Measurements from ENCODE around the gene CFTR.
"Not testable (repeated sequence)": the region's sequence is repeated elsewhere in the genome, so short reads cannot be mapped to it uniquely, and the experiment has no call there.

DNA sequence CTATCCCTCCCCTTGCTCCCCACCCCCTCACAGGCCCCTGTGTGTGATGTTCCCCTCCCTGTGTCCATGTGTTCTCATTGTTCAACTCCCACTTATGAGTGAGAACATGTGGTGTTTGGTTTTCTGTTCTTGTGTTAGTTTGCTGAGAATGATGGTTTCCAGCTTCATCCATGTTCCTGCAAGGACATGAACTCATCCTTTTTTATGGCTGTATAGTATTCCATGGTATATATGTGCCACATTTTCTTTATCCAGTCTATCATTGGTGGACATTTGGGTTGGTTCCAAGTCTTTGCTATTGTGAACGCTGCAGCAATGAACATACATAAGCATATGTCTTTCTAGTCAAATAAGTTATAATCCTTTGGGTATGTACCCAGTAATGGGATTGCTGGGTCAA, 37.4 kb downstream of the CFTR start:
- not testable (repeated sequence) for TF ChIP-seq CTCF (IDR thresholded peaks at IDR 0.05 in 8 of 11, conservative IDR thresholded peaks at IDR 0.05 in 3 of 11); POLR2A (IDR thresholded peaks at IDR 0.05); POLR2AphosphoS5 (IDR thresholded peaks at IDR 0.05)
